Stimulated activated CD4-positive, alpha-beta T cell treated with anti-CD3 and anti-CD28 coated beads, Interleukin-1b, Interleukin-23, amount 100 ng/mL, for 24 hours (primary cell): Measurements from ENCODE around the gene ZSCAN5B.
"Not testable (repeated sequence)": the region's sequence is repeated elsewhere in the genome, so short reads cannot be mapped to it uniquely, and the experiment has no call there.

Experiments used
- DNase-seq, 4 experiments: peaks; one replicate each; pipeline ENCODE4 v3.0.0-alpha.2; 2020; ENCODE audit warnings: low read depth in 4 of 4, low spot score in 1 of 4

The ZSCAN5B gene, protein sequence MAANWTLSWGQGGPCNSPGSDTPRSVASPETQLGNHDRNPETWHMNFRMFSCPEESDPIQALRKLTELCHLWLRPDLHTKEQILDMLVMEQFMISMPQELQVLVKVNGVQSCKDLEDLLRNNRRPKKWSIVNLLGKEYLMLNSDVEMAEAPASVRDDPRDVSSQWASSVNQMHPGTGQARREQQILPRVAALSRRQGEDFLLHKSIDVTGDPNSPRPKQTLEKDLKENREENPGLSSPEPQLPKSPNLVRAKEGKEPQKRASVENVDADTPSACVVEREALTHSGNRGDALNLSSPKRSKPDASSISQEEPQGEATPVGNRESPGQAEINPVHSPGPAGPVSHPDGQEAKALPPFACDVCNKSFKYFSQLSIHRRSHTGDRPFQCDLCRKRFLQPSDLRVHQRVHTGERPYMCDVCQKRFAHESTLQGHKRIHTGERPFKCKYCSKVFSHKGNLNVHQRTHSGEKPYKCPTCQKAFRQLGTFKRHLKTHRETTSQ

GRCh38 chr19:56197646-56198045 lies at the start of gene ZSCAN5B:
Gene ZSCAN5B, minus strand, starts transcription at chr19:56197783. Its CDS starts 4,731 bp downstream, at chr19:56193052.
- not testable (repeated sequence) for DNase-seq

DNA sequence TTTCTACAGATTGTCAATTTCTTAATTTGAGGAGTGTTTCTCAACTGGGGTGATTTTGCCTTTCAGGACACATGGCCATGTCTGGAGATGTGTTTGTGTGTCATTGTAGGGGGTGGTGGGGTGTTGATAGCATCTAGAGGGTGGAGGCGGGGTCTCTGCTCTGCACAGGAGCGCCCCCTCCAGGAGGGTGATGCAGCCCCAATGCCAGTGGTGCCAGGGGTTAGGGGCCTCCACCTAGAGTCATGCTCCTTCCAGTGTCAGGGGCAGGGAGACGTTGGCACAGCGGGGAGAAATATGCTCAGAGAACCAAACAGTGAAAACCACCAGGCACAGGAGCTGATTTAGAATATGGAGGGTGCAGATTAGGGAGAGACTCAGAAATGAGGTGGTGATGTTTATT lies 48.2 kb upstream of the ZSCAN5B start:
- not testable (repeated sequence) for DNase-seq

- no peak for DNase-seq
Measured at GRCh38 chr19:56245121-56245740, 47.6 kb upstream of the ZSCAN5B start.

- DNase-seq, result no peak
Measured at GRCh38 chr19:56223481-56223880, 25.9 kb upstream of the ZSCAN5B start.

GRCh38 chr19:56222901-56223300 lies 25.3 kb upstream of the ZSCAN5B start:
- DNase-seq, result no peak

GRCh38 chr19:56221851-56222250 lies 24.3 kb upstream of the ZSCAN5B start:
- no peak for DNase-seq

DNA sequence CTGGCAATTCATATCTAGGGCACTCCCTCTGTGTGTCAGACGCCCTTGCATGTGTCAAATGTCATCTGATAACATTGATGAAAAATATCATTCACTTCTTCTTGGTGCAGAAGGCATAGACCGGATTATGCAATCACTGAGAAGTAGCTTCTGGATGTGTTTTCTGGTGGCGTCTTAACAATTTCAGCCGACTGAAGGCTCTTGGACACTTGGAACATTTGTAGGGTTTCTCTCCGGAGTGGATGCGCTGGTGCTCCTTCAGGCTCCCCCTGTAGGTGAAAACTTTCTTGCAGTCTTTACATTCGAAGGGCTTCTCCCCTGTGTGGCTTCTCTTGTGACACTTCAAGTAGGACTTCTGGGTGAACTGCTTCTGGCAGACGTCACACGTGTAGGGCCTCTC lies 23.9 kb upstream of the ZSCAN5B start:
- not testable (repeated sequence) for DNase-seq

DNA sequence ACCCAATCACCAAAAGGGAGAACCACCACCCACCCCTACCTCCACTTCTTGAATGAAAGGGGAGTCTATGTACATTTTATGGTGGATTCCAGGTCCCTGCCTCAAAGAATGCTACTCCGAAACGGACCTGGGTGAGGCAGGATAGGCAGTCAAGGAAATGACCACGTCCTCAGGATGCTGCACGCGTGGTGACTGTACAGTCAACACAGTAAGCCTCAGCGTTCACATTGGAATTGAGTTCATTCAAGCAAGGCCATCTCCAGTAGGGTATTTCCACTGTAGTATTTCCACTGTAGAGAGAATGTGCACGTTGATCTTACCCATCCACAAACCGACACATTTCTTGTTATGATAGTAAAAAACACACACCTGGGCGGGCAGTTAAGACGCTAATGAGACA lies 21.4 kb upstream of the ZSCAN5B start:
- DNase-seq, result no peak

DNA sequence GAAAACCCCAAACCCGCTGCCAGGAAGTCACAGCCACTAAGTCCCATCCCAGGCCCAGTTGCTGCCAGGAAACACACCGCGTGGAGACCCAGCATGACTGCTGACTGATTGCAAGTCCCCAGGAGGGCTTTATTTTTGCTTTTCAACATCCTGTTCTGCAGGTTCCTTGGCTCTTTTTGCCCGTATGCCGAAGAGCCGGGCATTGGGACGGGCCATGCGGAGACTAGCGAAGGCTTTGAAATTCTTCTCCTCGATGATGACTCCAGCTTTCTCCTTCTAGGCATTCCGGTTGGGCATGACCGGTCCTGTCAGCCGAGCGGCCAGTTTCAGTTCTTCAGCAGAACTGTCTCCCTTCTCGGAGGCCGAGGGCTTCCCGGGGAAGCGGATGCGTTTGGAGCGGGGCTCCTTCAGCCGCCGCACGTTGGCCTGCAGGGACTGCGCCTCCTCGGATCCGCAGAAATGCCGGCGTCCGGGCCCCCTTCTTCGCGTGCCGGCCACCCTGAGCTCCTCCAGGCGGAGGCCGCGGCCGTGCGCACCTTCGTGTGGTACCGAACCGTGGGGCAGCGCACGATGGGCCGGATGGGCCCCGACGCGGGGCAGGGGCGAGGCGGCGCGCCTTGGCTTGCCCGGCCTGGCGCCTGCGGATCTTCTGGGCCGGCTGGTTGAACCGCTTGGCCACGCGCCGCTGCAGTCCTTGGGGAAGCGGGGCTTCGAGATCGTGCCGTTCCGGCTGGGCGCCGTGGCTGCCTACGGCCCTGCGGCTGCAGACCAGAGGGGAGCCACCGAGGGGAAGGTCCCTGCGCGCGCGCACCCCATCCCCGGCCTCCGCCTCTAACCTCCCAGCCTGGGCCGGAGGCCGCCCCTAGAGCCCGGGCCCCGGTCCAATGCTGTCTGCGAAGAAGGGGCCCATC lies 19.7 kb upstream of the ZSCAN5B start:
- no peak for DNase-seq

- no peak for DNase-seq
Measured at GRCh38 chr19:56211718-56212117, 14.1 kb upstream of the ZSCAN5B start.

GRCh38 chr19:56210036-56210435 lies 12.5 kb upstream of the ZSCAN5B start:
- DNase-seq, result not testable (repeated sequence)

- no peak for DNase-seq
Measured at GRCh38 chr19:56209091-56209490, 11.5 kb upstream of the ZSCAN5B start.

- not testable (repeated sequence) for DNase-seq
Measured at GRCh38 chr19:56207581-56207980, 10.0 kb upstream of the ZSCAN5B start.

DNA sequence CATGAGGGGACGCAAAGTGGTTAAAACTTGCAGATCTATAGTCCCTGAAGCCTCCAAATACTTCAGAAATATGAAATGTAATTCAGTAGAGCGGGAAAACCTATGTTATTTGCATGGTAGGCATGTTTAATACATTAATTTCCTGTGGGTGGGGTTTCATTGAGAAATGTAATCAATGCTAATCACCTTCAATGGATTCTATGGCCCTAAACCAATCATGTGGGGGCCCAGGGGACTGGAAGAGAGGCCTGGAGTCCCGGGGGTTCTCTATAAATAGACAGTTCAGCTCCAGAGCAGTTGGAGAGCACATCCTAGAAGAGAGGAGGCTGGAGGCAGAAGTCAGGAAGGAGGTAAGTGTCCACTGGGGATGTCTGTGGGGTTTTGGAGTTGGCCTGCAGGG lies 4.4 kb upstream of the ZSCAN5B start, which contains the start of gene ZSCAN5C:
ZSCAN5C (plus strand) TSS at position 301 of the 400 bp plus-strand sequence. CDS start 3,641 bp downstream, outside the sequence.
- no peak for DNase-seq

DNA sequence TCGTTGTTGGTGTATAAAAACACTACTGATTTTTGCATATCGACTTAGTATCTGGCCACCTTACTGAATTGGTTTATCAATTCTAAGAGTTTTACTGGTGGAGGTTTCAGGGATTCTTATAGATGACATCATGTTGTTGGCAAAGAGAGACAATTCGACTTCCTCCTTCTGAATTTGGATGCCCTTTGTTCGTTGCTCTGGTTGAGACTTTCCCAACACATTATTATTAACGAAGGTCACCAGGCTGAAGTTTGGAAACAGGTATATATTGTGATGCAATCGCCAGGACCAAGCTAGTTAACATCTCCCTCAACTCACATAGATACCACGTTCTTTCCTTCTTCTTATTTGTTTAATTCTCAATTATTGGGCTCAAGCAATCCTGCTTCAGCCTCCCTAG lies 2.1 kb upstream of the ZSCAN5B start:
- DNase-seq, result no peak

DNA sequence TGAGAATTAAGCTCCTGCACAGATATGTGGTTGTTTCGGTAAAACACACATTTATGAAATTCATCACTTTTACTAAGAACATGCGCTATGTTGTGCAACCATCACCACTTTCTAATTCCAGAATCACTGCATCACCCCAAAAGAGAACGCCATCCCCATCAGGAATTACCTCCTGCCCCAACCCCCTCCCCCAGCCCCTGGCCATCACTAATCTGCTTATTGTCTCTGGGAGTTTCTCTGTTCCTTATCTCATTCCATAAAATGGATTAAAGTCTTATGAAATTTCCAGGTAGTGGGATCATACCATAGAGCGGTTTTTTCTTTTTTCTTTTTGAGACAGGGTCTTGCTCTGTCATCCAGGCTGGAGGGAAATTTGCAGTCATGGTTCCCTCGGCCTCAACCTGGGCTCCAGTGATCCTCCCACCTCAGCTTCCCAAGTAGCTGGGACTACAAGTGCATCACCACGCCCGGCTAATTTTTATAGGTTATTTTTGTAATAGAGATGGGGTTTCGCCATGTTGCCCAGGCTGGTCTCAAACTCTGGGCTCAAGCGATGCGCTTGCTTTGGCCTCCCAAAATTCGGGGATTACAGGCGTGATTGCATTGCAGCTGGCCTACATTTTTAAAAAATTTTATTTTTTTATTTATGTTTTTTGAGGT lies 3.5 kb downstream of the ZSCAN5B start:
- no peak for DNase-seq

DNA sequence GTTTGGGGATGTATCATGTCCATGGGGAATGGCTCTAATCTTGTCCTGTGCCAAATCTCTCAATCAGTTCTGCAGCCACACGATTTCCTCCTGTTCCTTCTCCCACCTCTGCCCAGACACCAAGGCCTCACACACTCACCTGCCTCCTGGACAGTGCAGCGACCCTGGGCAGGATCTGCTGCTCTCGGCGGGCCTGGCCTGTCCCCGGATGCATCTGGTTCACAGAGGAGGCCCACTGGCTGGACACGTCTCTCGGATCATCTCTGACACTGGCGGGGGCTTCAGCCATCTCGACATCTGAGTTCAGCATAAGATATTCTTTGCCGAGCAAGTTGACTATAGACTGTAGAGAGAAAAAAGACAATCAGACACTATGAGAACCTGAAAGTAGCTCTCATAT lies 5.9 kb downstream of the ZSCAN5B start:
- no peak for DNase-seq

DNA sequence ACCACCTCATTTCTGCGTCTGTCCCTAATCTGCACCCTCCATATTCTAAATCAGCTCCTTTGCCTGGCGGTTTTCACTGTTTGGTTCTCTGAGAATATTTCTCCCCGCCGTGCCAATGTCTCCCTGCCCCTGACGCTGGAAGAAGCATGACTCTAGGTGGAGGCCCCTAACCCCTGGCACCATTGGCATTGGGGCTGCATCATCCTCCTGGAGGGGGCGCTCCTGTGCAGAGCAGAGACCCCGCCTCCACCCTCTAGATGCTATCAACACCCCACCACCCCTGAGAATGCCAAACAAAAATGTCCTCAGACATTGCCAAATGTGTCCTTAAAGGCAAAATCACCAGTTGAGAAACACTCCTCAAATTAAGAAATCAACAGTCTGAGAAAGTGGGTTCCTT lies 6.5 kb downstream of the ZSCAN5B start:
- no peak for DNase-seq

DNA sequence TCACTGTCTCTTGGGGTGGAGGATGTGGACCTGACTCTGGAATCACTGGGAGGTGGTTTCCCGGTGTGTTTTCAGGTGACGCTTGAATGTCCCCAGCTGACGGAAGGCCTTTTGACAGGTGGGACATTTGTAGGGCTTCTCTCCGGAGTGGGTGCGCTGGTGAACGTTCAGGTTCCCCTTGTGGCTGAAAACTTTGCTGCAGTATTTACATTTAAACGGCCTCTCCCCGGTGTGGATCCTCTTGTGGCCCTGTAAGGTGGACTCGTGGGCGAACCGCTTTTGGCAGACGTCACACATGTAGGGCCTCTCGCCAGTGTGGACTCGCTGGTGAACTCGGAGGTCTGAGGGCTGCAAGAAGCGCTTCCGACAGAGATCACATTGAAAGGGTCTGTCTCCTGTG lies 7.8 kb downstream of the ZSCAN5B start:
- DNase-seq, result no peak

DNA sequence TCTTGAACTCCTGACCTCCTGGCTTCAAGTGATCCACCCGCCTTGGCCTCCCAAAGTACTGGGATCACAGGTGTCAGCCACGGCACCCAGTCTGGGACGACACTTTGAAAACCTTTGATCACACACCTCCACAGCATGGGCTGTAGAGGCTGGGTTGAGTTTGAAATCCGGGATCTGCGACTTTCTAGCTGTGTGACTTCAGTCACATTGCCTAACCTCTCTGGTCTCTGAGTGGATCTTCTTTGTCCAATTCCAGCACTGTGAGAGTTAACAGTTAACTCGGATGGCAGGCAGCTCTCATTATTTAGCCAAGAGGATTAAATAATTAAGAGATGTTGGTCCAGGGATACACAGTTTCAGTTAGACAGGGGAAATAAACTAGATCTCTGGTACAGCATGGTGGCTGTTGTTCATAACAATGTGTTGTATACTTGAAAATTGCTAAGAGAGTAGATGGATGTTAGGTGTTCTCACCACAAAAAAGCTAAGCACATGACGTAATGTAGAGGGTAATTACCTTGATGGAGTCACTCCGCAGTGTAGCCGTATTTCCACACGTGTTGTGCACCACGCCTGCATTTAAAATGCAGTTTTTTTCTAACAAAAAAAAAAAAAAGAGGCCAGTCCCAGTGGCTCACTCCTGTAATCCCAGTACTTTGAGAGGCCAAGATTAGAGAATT lies 19.9 kb downstream of the ZSCAN5B start:
- DNase-seq, result no peak
